HG02642 (cell line): ENCODE results near the gene MED7.
A peak's percentile ranks its signal among the peaks of the same experiment; 100 is the strongest.
"Not testable (repeated sequence)": the region's sequence is repeated elsewhere in the genome, so short reads cannot be mapped to it uniquely, and the experiment has no call there.

Source experiments
- ATAC-seq: cut with Tn5 transposase; IDR thresholded peaks from one replicate; pipeline ENCODE4 v1.9.1; 2021; ENCODE audit warnings: mild to moderate bottlenecking; ENCODE audit not compliant: unreplicated experiment, poor library complexity

MED7 gene, protein sequence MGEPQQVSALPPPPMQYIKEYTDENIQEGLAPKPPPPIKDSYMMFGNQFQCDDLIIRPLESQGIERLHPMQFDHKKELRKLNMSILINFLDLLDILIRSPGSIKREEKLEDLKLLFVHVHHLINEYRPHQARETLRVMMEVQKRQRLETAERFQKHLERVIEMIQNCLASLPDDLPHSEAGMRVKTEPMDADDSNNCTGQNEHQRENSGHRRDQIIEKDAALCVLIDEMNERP

GRCh38 chr5:157142317-157143126, at the start of gene MED7:
TSS of gene MED7 (minus strand) at chr5:157142865. CDS start at chr5:157139431, 3,434 bp downstream.
- peak; percentile 100 for ATAC-seq

DNA sequence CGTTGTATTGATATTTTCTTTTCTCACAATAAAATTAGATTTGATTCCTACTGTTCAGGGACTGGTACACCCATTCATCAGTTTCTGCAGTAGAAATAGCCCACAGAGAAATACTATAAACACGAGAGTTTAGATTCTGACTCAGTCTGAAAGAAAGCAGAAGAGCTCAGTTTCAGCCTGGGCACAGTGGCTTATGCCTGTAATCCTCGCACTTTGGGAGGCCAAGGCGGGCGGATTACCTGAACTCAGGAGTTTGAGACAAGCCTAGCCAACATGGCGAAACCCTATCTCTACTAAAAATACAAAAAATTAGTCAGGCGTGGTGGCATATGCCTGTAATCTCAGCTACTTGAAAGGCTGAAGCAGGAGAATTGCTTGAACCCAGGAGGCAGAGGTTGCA, 46.6 kb upstream of the MED7 start:
- ATAC-seq, result peak; percentile 70

DNA sequence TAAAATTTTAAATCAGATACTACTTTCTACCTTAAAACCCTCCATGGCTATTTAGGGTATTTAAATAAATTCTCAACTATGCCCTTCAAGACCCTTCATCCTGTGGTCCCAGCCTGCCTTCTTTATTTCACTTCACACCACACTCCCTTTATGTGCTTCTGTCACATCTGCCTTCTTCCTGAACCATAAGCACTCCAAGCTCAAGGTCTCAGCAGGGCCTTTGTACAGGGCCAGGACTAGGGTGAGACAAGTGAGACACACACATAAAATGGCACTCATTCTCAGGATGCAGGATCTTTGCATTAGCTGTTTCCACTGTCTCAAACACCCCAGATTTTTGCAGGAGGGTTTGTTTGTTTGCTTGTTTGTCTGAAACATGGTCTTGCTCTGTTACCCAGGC, 45.6 kb upstream of the MED7 start:
- no peak for ATAC-seq

- ATAC-seq, result no peak
Measured at GRCh38 chr5:157187046-157187754, 44.5 kb upstream of the MED7 start.

- no peak for ATAC-seq
Measured at GRCh38 chr5:157186309-157187045, 43.8 kb upstream of the MED7 start.

- not testable (repeated sequence) for ATAC-seq
Measured at GRCh38 chr5:157185122-157185521, 42.5 kb upstream of the MED7 start.

DNA sequence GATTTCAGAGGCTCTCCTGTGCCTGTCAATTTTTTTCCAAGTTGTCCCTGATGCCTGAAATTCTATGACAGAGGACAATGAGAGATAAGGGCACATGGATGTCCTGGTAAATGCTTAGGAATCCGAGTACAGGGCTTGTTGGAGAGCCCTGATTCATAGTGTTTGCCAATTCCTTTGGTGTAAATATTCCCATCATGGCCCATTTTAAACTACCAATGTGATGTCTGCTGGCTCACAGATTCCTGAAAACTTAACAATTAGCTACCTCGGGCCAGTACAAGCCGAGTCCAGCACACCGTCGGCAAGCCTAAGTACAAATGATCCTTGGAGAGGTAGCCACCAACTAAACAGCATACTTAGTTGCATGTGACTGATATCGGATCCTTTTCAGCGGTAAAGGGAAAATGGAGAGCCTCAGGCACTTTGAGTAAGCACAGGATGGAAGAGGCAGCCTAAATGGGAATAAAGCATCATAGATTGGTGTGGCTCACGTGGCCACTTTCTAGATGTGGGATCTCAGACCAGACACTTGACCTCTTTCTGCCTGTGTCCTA, 41.5 kb upstream of the MED7 start:
- no peak for ATAC-seq

- no peak for ATAC-seq
Measured at GRCh38 chr5:157182143-157182757, 39.6 kb upstream of the MED7 start.

DNA sequence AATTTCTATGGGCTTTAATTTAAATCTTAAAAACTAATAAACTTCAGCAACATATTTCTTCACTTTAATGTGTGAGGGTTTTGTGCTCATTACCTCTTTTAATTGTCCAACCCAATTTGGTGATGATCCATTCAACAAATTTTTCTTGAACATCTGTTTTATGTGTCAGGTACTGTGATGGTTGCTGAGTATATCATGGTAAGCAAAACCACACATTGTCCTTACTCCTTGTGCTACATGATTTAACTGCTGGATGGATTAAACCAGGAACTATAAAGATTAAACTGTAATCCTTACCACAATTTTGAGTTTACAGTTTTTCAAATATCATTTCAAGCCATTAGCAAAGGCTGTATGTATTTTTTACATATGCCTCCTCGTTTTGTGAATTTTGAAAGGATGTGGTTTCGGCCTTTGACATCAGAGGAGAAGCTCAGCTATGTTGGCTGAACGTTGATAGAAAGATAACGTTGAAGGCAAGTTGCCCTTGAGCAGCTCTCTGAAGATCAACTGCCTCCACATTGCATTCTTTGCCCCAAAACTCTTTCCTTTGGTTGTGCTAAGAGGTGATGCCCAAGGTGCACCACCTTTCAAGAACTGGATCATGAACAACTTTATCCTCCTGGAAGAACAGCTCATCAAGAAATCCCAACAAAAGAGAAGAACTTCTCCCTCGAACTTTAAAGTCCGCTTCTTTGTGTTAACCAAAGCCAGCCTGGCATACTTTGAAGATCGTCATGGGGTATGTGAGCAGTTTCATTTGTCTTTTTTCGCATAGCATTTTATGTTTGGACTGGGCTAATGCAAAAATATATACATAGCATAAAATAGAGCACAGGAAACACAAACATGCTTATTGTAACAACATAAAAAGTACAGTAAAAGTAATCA, 38.0 kb upstream of the MED7 start, which contains the start of gene ITK:
ITK (plus strand) TSS at position 467 of the 891 bp plus-strand sequence; CDS start at position 605, 138 bp downstream.
- ATAC-seq, result no peak

GRCh38 chr5:157178966-157179365, 36.3 kb upstream of the MED7 start:
- ATAC-seq, result no peak

- ATAC-seq, result no peak
Measured at GRCh38 chr5:157177953-157178352, 35.3 kb upstream of the MED7 start.

DNA sequence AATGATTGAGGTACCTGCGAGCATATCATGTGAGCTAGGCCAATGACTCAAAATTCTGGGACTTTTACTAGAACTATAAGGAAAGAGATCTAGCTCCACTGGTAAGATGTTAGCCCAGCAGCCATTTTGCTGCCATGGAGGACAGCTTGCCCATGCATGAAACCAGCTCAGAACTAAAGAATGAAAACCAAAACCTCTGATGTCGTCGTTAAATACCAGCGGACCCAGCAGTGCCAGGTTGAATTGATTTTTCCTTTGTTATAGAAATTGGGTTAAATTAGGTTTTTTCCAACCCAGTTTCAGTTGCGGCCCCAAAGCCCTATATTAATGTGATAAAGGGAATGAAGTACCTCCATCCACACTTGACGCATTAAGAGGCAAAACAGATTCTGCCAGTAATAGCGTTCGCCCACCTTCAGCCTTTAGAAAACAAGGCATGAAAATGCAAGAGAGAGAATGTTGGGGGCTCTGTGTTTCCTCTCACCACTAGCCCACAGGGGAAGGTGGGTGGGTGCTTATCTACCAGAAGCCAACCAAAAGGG, 32.5 kb upstream of the MED7 start:
- no peak for ATAC-seq

DNA sequence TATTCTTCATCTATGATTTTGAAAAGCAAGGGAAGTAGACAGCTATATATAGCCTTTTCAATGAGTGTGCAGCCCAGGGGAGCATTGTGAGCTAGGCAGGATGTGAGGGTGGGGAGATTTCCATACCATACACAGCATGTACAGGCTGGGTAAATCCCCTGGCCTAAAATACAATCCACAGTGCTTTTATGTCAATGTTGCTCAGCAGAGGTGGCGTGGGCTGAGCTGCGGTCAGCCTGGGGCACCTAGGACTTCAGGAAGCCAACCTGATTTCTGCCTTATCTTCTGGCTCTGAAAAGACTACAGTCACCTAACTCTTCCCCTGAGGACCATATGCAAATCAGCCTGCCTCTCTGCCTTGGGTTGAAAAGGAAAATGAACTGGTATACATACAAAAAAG, 29.7 kb upstream of the MED7 start:
- ATAC-seq, result peak; percentile 99

DNA sequence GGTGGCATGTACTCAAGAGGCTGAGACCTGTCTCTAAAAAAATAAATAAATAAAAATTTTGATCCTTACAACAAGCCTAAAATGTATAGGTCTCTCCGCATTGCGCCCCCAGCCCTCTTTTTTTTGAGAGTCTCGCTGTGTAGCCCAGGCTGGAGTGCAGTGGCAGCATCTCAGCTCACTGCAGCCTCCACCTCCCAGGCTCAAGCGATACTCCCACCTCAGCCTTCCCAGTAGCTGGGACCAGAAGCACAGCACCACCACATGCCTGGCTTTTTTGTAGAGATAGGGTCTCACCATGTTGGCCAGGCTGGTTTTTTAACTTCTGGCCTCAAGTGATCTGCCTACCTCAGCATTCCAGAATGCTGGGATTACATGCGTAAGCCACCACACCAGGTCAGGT, 25.6 kb upstream of the MED7 start:
- ATAC-seq, result no peak

DNA sequence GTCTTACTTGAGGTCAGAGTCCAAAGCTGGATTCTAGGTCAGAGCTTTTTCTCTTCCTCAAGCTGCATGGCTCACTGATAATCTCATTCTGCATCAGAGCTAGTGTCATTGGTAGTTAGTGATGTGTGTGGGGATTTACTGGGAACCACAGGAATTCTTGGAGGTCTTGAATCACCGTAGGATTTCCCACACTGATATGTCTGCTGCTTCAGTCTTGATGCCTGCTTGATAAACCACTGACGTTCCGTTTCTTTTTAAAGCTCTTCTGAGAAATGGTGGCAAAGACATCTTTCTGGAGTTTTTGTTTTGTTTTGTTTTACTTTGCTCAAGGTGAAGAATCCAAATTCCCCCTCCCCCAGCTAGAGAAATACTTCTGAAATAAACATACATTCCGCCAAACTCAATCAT, 24.6 kb upstream of the MED7 start:
- no peak for ATAC-seq

GRCh38 chr5:157166214-157167213, 23.8 kb upstream of the MED7 start, which contains the start of gene GARIN3:
TSS of gene GARIN3 (minus strand) at chr5:157166264. CDS start at chr5:157166168, 96 bp downstream.
- no peak for ATAC-seq

GRCh38 chr5:157165668-157166067, 23.0 kb upstream of the MED7 start:
- no peak for ATAC-seq
